ENCODE results near the gene ATXN1. TPM values are rescaled to one million over a fixed set of nuclear protein-coding genes. Genes with fewer than 3 reads are reported as not detected.

ATXN1 gene
- total and polyA plus RNA-seq, 2 experiments from 2014 or later, result 14.2 to 20.1 TPM

- Histone ChIP-seq H3K9me2 (ENCODE audit: insufficient read depth) (no peaks in the 10 kb centered on the region), H3K9me3 (ENCODE audit: low read depth) (no peaks in the 10 kb centered on the region), H3K9ac (no peak overlapping the region), H4K20me1 (ENCODE audit: insufficient read depth) (no peaks in the 10 kb centered on the region), H3K4me1 (ENCODE audit: insufficient read depth) (peaks cover 56% of the 10 kb centered on the region), H3K27ac (no peak overlapping the region), H3K27me3 (replicated peaks; ENCODE audit: insufficient read depth) (no peaks in the 10 kb centered on the region), H3F3A (ENCODE audit: insufficient read depth) (peaks cover 36% of the 10 kb centered on the region), H3K79me2 (ENCODE audit: insufficient read depth) (peaks cover 79% of the 10 kb centered on the region), H3K36me3 (ENCODE audit: low read depth) (no peaks in the 10 kb centered on the region), H3K4me3 (no peak overlapping the region), H2AFZ (no peak overlapping the region), H3K4me2 (ENCODE audit: unreplicated experiment) (no peak overlapping the region)
- no peak for DNase-seq
- TF ChIP-seq EZH2phosphoT487 (IDR thresholded peaks at IDR 0.05; ENCODE audit: insufficient read depth, low read depth) (no peak), EZH2 (IDR thresholded peaks at IDR 0.05; ENCODE audit: insufficient read depth, poor library complexity, severe bottlenecking) (no peak)
- WGBS, 2 experiments (ENCODE audit: low coverage in 1 of 2, low lambda C conversion rate in 2 of 2, missing lambda C conversion rate in 2 of 2), result 54 to 59% methylated on average over 2 of the region's 2 CpGs
- in situ Hi-C loops (cut with MboI), result no loop called here
These were observed 84.9 kb downstream of the ATXN1 start for GRCh38 chr6:16676376-16676775.

- Histone ChIP-seq H4K20me1 (ENCODE audit: insufficient read depth) (no peaks in the 10 kb centered on the region), H3F3A (ENCODE audit: insufficient read depth) (peaks cover 33% of the 10 kb centered on the region), H3K4me3 (peak overlapping the region; percentile 42), H3K9ac (peak overlapping the region; percentile 53), H3K4me1 (ENCODE audit: insufficient read depth) (peaks cover 58% of the 10 kb centered on the region), H3K36me3 (ENCODE audit: low read depth) (no peaks in the 10 kb centered on the region), H3K9me3 (ENCODE audit: low read depth) (no peaks in the 10 kb centered on the region), H3K79me2 (ENCODE audit: insufficient read depth) (peaks cover 88% of the 10 kb centered on the region), H3K9me2 (ENCODE audit: insufficient read depth) (no peaks in the 10 kb centered on the region), H3K4me2 (ENCODE audit: unreplicated experiment) (peak overlapping the region; percentile 64), H3K27me3 (replicated peaks; ENCODE audit: insufficient read depth) (no peaks in the 10 kb centered on the region), H3K27ac (peak overlapping the region; percentile 60), H2AFZ (peak overlapping the region; percentile 8; the same call in 1 of the 2 replicates)
- in situ Hi-C loops (cut with MboI), result no loop called here
- peak; percentile 63 for DNase-seq
- 15 to 21% methylated on average over 4 of the region's 4 CpGs for WGBS, 2 experiments (ENCODE audit: low coverage in 1 of 2, low lambda C conversion rate in 2 of 2, missing lambda C conversion rate in 2 of 2)
- no peak for TF ChIP-seq EZH2 (IDR thresholded peaks at IDR 0.05; ENCODE audit: insufficient read depth, poor library complexity, severe bottlenecking)
These were observed 86.4 kb downstream of the ATXN1 start for GRCh38 chr6:16674801-16675392.

DNA sequence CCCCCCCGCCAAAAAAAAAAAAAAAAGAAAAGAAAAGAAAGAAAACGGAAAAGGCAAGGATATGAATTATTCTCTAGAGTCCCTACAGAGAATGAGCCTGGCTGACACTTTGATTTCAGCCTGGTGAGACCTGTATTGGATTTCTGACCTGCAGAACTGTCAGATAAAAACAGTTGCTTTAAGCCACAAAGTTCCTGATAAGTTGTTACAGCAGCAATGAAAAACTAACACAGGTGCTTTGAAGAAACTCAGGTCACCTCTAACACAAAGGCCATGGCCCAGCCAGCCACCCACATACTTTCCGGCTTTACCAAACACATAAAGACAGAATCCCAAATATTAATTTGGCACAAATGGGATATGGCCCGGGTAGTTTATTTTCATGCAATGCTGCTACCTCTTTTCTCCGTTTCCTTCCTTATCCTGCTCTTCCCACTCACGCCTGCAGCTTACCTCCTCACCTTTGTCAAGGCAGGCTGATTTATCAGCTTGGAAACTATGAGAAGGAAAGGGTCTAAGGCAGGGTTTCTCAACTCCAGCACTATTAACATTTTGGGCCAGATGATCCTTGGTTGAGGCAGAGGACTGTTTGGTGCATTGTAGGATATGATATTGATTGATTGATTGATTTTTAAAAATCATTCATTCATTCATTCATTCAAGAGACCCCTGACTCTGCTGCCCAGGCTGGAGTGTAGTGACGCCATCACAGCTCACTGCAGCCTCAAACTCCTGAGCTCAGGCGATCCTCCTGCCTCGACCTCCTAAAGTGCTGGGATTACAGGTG lies 88.1 kb downstream of the ATXN1 start:
- no peak overlapping the region for H2AFZ ChIP-seq
- H3K27me3 ChIP-seq (replicated peaks; ENCODE audit: insufficient read depth), result no peaks in the 10 kb centered on the region
- TF ChIP-seq EZH2 (IDR thresholded peaks at IDR 0.05; ENCODE audit: insufficient read depth, poor library complexity, severe bottlenecking), result no peak
- no peak for TF ChIP-seq EZH2phosphoT487 (IDR thresholded peaks at IDR 0.05; ENCODE audit: insufficient read depth, low read depth)
- no peaks in the 10 kb centered on the region for H3K9me2 ChIP-seq (ENCODE audit: insufficient read depth)
- peaks cover 41% of the 10 kb centered on the region for H3F3A ChIP-seq (ENCODE audit: insufficient read depth)
- H3K9ac ChIP-seq, result no peak overlapping the region
- H3K4me2 ChIP-seq (ENCODE audit: unreplicated experiment), result no peak overlapping the region
- 98% methylated on average over 9 of the region's 9 CpGs for WGBS, 2 experiments (ENCODE audit: low coverage in 1 of 2, low lambda C conversion rate in 2 of 2, missing lambda C conversion rate in 2 of 2)
- peaks cover 80% of the 10 kb centered on the region for H3K79me2 ChIP-seq (ENCODE audit: insufficient read depth)
- H3K36me3 ChIP-seq (ENCODE audit: low read depth), result no peaks in the 10 kb centered on the region
- H3K9me3 ChIP-seq (ENCODE audit: low read depth), result no peaks in the 10 kb centered on the region
- H3K27ac ChIP-seq, result no peak overlapping the region
- no peak for DNase-seq
- peaks cover 70% of the 10 kb centered on the region for H3K4me1 ChIP-seq (ENCODE audit: insufficient read depth)
- in situ Hi-C loops (cut with MboI), result no loop called here
- H3K4me3 ChIP-seq, result no peak overlapping the region
- no peaks in the 10 kb centered on the region for H4K20me1 ChIP-seq (ENCODE audit: insufficient read depth)

DNA sequence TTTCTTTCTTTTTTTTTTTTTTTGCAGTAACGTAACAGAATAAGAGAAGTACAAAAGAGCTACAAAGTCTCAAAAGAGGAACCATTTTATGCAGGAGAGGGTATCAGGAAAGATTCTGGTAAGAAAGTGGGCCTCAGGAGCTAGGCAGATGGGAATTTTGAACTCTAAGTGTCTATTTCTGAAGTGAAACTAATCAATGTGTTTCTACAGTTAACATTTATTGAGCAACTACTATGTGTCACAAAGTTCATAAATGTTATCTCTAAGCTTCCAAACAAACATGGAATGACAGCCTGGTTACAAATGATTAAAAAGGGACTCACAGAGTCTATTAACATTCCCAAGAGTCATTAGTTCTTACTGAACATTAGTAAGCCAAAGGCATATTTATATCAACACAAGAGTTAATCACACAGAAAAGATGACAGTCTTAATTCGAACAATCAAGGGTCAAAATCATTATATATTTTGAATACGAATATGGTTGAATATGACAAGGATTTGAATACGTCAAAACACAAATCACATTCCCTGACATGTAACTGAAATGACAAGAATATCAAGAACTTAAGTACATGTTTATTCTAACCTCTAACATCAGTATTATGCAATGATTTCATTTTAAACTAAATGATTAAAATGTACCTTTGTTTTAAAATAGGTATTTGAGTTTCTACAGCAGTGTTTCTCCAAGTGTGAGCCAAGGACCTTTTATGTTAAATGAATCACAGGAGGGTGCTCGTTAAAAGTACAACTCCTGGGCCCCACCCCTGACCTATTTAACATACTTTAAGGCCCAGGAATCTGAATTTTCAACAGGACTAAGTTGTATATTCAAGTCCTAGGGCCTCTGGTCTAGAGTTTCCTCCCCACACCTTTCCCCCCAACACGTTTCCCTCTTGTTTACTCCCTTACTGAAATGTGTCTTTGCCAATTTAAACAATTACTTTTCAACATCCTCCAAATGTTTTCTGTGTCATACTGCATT lies 89.7 kb downstream of the ATXN1 start:
- Histone ChIP-seq H2AFZ (no peak overlapping the region), H3K4me1 (ENCODE audit: insufficient read depth) (peaks cover 60% of the 10 kb centered on the region), H3K79me2 (ENCODE audit: insufficient read depth) (peaks cover 77% of the 10 kb centered on the region), H3K9ac (no peak overlapping the region), H3K4me2 (ENCODE audit: unreplicated experiment) (no peak overlapping the region), H3K9me2 (ENCODE audit: insufficient read depth) (no peaks in the 10 kb centered on the region), H3F3A (ENCODE audit: insufficient read depth) (peaks cover 34% of the 10 kb centered on the region), H3K27ac (peak overlapping the region; percentile 7; the same call in 1 of the 2 replicates), H3K9me3 (ENCODE audit: low read depth) (no peaks in the 10 kb centered on the region), H3K4me3 (no peak overlapping the region), H4K20me1 (ENCODE audit: insufficient read depth) (no peaks in the 10 kb centered on the region), H3K27me3 (replicated peaks; ENCODE audit: insufficient read depth) (no peaks in the 10 kb centered on the region), H3K36me3 (ENCODE audit: low read depth) (no peaks in the 10 kb centered on the region)
- no peak for TF ChIP-seq EZH2phosphoT487 (IDR thresholded peaks at IDR 0.05; ENCODE audit: insufficient read depth, low read depth)
- TF ChIP-seq EZH2 (IDR thresholded peaks at IDR 0.05; ENCODE audit: insufficient read depth, poor library complexity, severe bottlenecking), result no peak
- no peak for DNase-seq
- 75 to 80% methylated on average over 6 of the region's 6 CpGs for WGBS, 2 experiments (ENCODE audit: low coverage in 1 of 2, low lambda C conversion rate in 2 of 2, missing lambda C conversion rate in 2 of 2)
- in situ Hi-C loops (cut with MboI), result no loop called here

All from GM23248 (cell line).